OCI-LY7 (cell line): ENCODE data around the gene CYFIP1. TPM values are rescaled to one million over a fixed set of nuclear protein-coding genes. Genes with fewer than 3 reads are reported as not detected.

Experiments used
- BruUV-seq: library from RNA; stranded (reverse); fragments of 400-500 nt; replicated peaks from 2 replicates; lab custom pipeline; 2021; lab: Mats Ljungman, UMichigan
- CTCF ChIA-PET: fragments of 300-600 bp; sonication (Branson Sonifier 250); formaldehyde crosslinking; loops from one replicate; lab custom pipeline; 2022; ENCODE audit warnings: antibody characterized with exemption; ENCODE audit not compliant: unreplicated experiment; lab: Charles Lee
- POLR2A ChIA-PET: fragments of 300-600 bp; sonication (Branson Sonifier 250); formaldehyde crosslinking; loops from one replicate; lab custom pipeline; 2022; ENCODE audit warnings: antibody characterized with exemption; lab: Charles Lee
- DNase-seq: peaks from one replicate; pipeline ENCODE4 v3.0.0-alpha.2; 2015; ENCODE audit warnings: low spot score
- H2AFZ ChIP-seq: fragments of 200-600 bp; sonication (generic), shearing (Covaris generic); 2 replicates; pipeline ENCODE4 v1.6.1; 2014; ENCODE audit warnings: mild to moderate bottlenecking, antibody characterized with exemption, low read length, moderate library complexity
- H3K27ac ChIP-seq: fragments of 200-600 bp; sonication (generic); 2 replicates; pipeline ENCODE4 v1.5.1; 2014; ENCODE audit warnings: mixed run types, low read depth, mild to moderate bottlenecking, moderate library complexity, low read length, inconsistent platforms; ENCODE audit not compliant: poor library complexity, severe bottlenecking
- H3K36me3 ChIP-seq: fragments of 200-600 bp; sonication (generic); 2 replicates; pipeline ENCODE4 v1.6.1; 2014; ENCODE audit warnings: mild to moderate bottlenecking, antibody characterized with exemption, low read length, moderate library complexity, mixed read lengths; ENCODE audit not compliant: insufficient read depth
- H3K4me1 ChIP-seq: fragments of 200-600 bp; sonication (generic); 2 replicates; pipeline ENCODE4 v1.5.1; 2014; ENCODE audit warnings: mild to moderate bottlenecking, low read length; ENCODE audit not compliant: insufficient read depth, poor library complexity, severe bottlenecking
- H3K4me2 ChIP-seq: fragments of 200-600 bp; sonication (generic); 2 replicates; pipeline ENCODE4 v1.6.1; 2014; ENCODE audit warnings: mild to moderate bottlenecking, low read length
- H3K4me3 ChIP-seq: fragments of 200-600 bp; sonication (generic); 2 replicates; pipeline ENCODE4 v1.5.1; 2014; ENCODE audit warnings: mild to moderate bottlenecking, low read depth, low read length; ENCODE audit not compliant: poor library complexity, severe bottlenecking
- H3K79me2 ChIP-seq: fragments of 200-600 bp; sonication (generic); 2 replicates; pipeline ENCODE4 v1.6.1; 2016; ENCODE audit warnings: low read depth, mild to moderate bottlenecking, low read length, moderate library complexity, mixed read lengths; ENCODE audit not compliant: insufficient read depth
- H3K9me2 ChIP-seq: fragments of 200-600 bp; sonication (generic); 2 replicates; pipeline ENCODE4 v1.6.1; 2016; ENCODE audit warnings: mild to moderate bottlenecking, low read length, mixed read lengths; ENCODE audit not compliant: insufficient read depth
- H3K9me3 ChIP-seq: fragments of 200-600 bp; sonication (generic); 2 replicates; pipeline ENCODE4 v1.6.1; 2014; ENCODE audit warnings: mild to moderate bottlenecking, mixed run types, low read length, mixed read lengths
- H4K20me1 ChIP-seq: fragments of 200-600 bp; sonication (generic); 2 replicates; pipeline ENCODE4 v1.6.1; 2014; ENCODE audit warnings: mild to moderate bottlenecking, antibody characterized with exemption, low read length, moderate library complexity, mixed read lengths; ENCODE audit not compliant: insufficient read depth
- CTCF ChIP-seq: fragments of 200-600 bp; sonication (generic); conservative IDR thresholded peaks from 2 replicates; pipeline ENCODE4 v1.5.1; 2014; ENCODE audit warnings: mild to moderate bottlenecking, antibody characterized with exemption, low read length, moderate library complexity, mixed read lengths
- EZH2phosphoT487 ChIP-seq: fragments of 200-600 bp; sonication (generic); IDR thresholded peaks from 2 replicates; pipeline ENCODE4 v1.6.1; 2018; ENCODE audit warnings: low read depth, borderline replicate concordance, mild to moderate bottlenecking, mixed run types, antibody characterized with exemption, low read length, moderate library complexity, mixed read lengths
- intact Hi-C: fragments of 100-400 bp; cut with micrococcal nuclease; formaldehyde crosslinking; loops from one replicate; pipeline ENCODE4 v1.10.0; 2022; ENCODE audit not compliant: unreplicated experiment
- total RNA-seq, 2 experiments: library from RNA; depleted of rRNA in 1 of 2; stranded (reverse); fragments of >200 nt in 1 of 2; shearing (Covaris generic) in 1 of 2; gene quantifications; 2 replicates each; pipeline ENCODE4 v1.2.3, GENCODE V29; 2014 to 2022

CYFIP1 gene
- total RNA-seq, 2 experiments from 2014 or later = 0.98 to 1.3 TPM

DNA sequence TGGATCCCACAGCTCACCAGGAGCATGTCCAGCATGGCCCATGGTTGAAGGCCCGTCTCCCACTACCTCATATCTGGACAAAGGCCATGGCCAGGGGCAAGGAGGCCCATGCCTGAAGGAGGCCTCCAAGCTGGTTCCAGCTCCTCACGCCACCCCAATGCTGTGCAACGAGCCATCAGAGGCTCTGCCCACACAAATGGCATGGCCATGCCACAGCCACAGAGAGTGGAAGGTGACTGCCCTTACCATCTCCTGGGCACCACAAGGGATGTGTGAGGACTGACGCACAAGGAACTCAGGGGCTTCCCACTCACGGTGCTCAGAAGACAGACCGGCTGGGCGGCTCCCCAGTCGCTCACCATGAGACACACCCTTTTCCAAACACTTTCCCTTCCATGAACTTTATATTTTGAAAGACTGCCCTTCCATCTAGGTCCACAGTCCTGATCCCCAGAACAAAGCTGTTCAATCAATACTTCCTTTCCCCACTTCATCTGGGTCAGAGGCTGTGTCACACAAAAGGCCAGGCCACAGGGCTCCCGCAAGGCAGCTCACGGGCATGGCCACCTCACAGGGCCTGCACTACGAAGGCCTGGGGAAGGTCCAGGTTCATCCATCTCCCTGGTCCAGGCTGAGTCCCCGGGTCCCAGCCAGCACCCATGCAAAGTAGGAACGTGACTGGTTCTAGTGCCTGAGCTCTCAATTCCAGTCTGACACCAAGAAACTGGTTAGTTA lies 66.4 kb downstream of the CYFIP1 start:
- no peak overlapping the region for H2AFZ ChIP-seq
- no peaks in the 10 kb centered on the region for H4K20me1 ChIP-seq
- H3K4me2 ChIP-seq = no peak overlapping the region
- no peaks in the 10 kb centered on the region for H3K4me1 ChIP-seq
- no TSS peak for BruUV-seq
- no peak for DNase-seq
- H3K9me2 ChIP-seq = no peaks in the 10 kb centered on the region
- intact Hi-C loops = no loop called here
- H3K4me3 ChIP-seq = no peak overlapping the region
- no peak for TF ChIP-seq EZH2phosphoT487
- no peak for TF ChIP-seq CTCF
- H3K79me2 ChIP-seq = no peaks in the 10 kb centered on the region
- H3K27ac ChIP-seq = no peak overlapping the region
- H3K36me3 ChIP-seq = no peaks in the 10 kb centered on the region
- POLR2A ChIA-PET = interaction anchor here (0.5 kb wide), 1 partner anchor 9 kb away, joined by 3 read pairs; no protein-coding TSS in a partner anchor
- no peaks in the 10 kb centered on the region for H3K9me3 ChIP-seq
- CTCF ChIA-PET = no interaction called here

- no peaks in the 10 kb centered on the region for H4K20me1 ChIP-seq
- no peaks in the 10 kb centered on the region for H3K79me2 ChIP-seq
- ChIA-PET CTCF (no interaction called here), POLR2A (no interaction called here)
- TF ChIP-seq EZH2phosphoT487 = no peak
- TF ChIP-seq CTCF = no peak
- H3K4me2 ChIP-seq = no peak overlapping the region
- no peaks in the 10 kb centered on the region for H3K4me1 ChIP-seq
- no peak for DNase-seq
- no peak overlapping the region for H2AFZ ChIP-seq
- H3K4me3 ChIP-seq = no peak overlapping the region
- H3K36me3 ChIP-seq = no peaks in the 10 kb centered on the region
- intact Hi-C loops = no loop called here
- no peaks in the 10 kb centered on the region for H3K9me3 ChIP-seq
- H3K27ac ChIP-seq = no peak overlapping the region
- no peaks in the 10 kb centered on the region for H3K9me2 ChIP-seq
- BruUV-seq = no TSS peak
These were observed 67.9 kb downstream of the CYFIP1 start for GRCh38 chr15:22912256-22912655.

GRCh38 chr15:22911306-22911705 lies 68.9 kb downstream of the CYFIP1 start:
- BruUV-seq = no TSS peak
- Histone ChIP-seq H3K4me2 (no peak overlapping the region), H2AFZ (no peak overlapping the region), H3K9me2 (no peaks in the 10 kb centered on the region), H3K27ac (no peak overlapping the region), H4K20me1 (no peaks in the 10 kb centered on the region), H3K4me1 (no peaks in the 10 kb centered on the region), H3K9me3 (no peaks in the 10 kb centered on the region), H3K4me3 (no peak overlapping the region), H3K36me3 (no peaks in the 10 kb centered on the region), H3K79me2 (no peaks in the 10 kb centered on the region)
- TF ChIP-seq EZH2phosphoT487 (no peak), CTCF (no peak)
- intact Hi-C loops = no loop called here
- ChIA-PET POLR2A (no interaction called here), CTCF (no interaction called here)
- DNase-seq = no peak
